Inflammatory macrophage treated with lipopolysaccharide for 4 hours (primary cell): ENCODE measurements around the gene FNDC7.
A peak's percentile ranks its signal among the peaks of the same experiment; 100 is the strongest.
"Not testable (repeated sequence)": the region's sequence is repeated elsewhere in the genome, so short reads cannot be mapped to it uniquely, and the experiment has no call there.

Experiments used
- DNase-seq: peaks from one replicate; pipeline ENCODE4 v3.0.0-alpha.2; 2020

Gene FNDC7, protein sequence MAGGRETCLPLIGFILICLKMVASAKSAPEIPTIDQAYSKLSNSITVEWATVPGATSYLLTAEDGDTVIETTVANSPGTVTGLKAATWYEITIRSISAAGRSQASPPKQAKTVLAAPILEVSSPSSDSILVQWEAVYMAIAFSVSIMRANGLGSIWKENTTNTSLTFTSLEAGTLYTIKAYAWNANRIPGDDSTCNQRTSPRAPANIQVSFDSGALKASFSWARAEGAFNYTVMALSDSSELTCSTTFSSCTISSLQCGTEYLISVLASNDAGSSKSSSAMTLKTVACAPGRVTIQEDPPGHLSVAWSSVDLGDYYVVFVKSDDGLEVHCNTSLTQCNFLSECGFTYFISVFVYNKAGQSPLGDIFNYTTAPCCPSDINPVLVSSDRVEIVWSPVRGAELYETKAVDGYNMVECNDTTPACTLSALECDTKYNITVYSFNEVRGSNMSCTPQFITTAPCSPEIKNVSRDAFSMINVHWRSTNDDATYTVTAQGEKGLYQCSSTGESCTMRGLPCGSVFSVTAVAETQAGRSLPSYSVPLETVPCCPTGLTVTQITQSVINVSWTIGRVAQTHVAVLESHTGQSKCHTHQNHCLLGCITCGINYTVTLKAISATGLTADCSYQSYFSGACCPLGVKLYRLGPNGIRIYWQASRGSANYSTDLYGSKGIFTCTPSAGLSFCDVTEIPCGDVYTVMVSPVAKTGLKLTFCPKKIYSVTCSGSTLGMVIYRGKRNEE

DNA sequence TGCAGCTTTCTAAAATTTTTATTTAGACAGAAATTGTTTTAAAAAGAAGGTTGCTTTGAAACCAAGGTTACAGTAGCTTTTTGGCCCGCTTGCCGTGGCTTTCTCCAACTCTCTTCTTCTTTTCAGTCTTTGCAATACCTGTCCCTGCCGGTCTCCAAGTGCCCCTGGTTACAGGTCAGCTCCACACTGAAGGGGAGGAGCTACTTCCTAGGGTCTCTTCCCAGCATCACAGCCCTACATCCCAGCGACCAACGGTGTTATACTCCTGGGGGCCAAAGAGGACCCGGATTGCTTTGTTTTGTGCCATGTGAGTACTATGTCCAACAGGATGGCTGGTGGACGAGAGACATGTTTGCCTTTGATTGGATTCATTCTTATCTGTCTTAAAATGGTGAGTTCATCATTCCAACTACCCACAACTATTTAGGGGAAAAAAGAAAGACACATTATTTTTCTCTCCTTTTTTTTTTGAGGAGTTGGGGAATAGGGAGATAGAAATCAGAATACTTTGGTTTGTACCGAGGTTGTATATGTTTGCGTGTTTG is at the start of gene FNDC7:
Gene FNDC7, plus strand, starts transcription at position 303 of the 545 bp plus-strand sequence. Its CDS starts 26 bp downstream, at position 329.
- no peak for DNase-seq

DNA sequence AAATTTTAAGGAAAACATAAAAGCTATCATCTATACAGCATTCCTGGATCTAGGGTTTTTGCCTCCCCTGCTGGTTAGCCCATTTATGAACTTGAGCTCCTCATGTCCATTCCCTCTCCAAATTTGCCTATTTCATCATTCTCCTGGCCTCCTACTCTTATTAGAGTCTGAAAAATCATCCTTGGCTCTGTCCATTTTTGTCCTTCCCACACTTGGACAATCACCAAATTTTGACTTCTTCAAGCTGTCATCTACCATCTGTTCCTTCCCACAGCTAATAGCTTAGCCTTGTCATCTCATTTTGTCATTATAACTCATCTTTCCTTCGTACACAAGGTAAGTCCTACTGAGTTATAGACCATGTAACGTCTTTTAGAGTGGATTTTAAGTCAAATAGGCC is 49.6 kb upstream of the FNDC7 start:
- no peak for DNase-seq

DNA sequence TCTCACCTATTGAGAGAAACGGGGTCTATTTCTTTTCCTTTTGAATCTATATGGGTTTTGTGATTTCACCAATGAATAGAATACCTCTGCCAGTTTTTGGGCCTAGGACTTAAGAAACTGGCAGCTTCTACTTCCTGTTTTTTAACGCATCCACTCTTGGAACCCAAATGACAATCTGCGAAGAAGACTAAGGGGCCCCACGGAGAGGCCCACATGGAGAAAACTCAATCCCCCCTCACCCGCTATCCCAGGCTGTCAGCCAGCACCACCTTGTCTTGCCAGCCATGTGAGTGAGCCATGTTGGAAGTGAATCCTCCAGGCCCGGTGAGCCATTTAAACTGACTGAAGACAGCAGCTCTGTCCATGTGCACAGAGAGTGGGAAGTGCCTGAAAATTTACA is 48.2 kb upstream of the FNDC7 start:
- no peak for DNase-seq

DNA sequence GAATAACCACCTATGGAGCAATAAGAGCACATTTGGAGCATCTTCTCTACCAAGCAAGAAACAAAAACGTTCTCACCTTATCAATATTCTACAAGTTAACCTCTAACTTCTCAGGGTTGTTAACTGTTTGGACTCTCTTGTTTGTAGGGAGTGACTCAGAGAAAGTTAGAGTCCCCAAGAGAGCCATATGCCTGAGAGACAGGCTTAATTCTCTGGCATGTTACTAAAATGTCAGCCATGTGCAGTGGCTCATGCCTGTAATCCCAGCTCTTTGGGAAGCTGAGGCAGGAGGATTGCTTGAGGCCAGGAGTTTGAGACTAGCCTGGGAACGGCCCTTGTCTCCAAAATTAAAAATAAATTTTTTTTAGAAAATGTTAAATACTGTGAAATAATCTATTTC is 47.6 kb upstream of the FNDC7 start:
- no peak for DNase-seq

DNA sequence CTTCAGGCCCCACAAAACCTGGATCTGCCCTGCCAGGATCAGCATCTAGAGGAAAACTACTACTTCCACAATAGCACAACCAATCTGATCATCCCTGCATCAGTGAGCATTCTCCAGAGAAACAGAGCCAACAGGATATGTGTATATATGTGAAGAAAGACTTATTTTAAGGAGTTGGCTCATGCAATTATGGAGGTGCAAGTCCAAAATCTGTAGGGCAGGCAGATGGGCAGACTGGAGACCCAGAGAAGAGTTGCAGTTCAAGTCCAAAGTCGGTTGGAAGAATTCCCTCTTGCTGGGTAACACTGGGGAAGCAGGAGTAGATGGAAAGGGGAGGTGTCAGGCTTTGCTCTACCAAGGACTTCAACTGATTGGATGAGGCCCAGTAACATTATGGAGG is 46.9 kb upstream of the FNDC7 start:
- DNase-seq = no peak

DNA sequence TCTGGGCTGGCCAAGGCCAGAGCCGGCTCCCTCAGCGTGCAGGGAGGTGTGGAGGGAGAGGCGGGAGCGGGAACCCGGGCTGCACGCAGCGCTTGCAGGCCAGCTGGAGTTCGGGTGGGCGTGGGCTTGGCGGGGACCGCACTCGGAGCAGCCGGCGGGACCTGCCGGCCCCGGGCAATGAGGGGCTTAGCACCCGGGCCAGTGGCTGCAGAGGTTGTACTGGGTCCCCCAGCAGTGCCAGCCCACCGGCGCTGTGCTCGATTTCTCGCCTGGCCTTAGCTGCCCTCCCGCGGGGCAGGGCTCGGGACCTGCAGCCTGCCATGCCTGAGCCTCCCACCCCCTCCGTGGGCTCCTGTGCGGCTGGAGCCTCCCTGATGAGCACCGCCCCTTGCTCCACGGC is 45.3 kb upstream of the FNDC7 start:
- DNase-seq = not testable (repeated sequence)

DNA sequence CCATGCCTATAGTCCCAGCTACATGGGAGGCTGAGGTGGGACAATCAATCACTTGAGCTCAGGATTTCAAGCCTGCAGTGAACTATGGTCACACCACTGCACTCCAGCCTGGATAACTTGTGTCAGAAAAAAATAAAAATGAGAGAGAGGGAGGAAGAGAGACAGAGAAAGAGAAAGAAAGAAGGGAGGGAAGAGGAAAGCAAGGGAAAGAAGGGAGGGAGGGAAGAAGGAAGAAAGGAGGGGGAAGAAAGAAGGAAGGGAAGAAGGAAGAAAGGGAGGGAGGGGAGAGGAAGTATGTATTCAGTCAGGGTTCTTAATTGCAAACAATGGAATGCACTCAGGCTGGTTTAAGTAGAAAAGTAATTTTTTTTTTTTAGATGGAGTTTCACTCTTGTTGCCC is 43.9 kb upstream of the FNDC7 start:
- DNase-seq = no peak

DNA sequence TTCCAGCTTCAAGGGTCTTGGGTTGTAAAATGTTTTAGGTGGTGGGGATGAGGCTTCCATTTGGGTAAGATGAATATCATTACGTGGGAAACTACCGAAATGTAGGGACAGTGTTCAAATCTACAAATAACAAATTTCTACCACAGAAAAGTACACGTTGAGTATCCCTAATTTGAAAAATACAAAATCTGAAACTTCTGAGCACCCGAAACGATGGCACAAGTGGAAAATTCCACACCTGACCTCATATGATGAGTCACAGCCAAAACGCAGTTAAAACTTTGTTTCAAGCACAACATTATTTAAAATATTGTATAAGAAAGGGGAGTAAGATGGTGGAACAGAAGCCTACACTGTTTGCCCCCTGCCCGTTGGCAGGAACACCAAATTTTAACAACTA is 43.0 kb upstream of the FNDC7 start:
- no peak for DNase-seq

DNA sequence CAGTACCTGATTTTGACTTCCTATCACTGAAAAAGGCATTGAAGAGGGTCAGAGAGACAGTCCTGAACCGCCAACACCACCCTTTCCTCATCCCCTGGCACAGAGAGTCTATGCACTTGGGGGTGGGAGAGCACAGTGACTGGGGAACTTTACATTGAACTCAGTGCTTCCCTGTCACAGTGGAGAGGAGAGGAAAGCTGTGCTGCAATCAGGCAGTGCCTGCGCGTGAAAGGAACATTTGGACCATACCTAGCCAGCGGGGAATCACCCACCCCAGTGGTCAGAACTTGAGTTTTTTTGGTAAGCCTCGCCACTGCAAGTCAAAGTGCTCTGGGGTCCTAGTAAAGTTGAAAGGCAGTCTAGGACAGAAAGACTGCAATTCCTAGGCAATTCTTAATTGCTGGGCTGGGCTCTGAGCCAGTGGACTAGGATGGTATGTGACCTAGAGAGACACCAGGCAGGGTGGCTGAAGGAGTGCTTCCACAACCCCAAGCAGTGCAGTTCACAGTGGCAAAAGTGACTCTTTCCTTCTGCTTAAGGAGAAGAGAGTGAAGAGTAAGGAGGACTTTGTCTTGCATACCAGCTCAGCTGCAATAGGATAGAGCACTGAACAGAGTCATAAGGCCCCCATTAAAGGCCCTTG is 42.5 kb upstream of the FNDC7 start:
- no peak for DNase-seq

DNA sequence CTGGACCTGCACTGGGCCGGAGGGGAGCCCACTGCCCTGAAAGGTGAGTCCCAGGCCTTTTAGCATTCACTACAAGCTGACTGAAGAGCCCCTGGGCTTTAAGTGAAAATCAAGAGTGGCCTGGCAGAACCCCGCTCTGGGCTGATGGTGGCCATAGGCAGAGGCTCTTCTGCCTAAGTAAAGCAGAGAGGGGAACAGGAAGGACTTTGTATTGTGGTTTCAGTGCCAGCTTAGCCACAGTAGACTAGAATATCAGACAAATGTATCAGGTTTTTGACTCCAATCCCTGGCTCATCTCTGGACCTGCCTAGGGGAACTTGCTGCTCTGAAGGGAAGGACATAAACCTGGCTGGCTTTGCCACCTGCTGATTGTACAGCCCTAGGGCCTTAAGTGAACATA is 41.6 kb upstream of the FNDC7 start:
- no peak for DNase-seq

DNA sequence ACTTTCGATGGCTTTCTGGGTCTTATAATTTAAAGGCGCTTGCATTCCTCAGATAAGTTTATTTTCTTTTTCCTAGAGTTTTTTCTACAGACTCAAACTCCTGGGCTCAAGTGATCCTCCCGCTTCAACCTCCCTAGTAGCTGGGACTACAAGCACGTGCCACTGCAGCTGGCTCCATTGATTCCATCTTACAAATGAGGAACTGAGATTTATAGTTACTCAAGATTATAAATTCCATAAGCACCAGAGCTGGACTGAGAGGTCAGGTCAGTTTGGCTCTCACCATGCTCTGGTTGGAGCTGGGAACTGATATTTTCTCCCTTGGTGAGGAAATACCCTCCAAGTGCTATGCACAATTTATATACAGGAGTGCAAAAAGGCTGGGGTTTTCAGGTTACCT is 34.0 kb upstream of the FNDC7 start:
- peak; percentile 81 for DNase-seq

DNA sequence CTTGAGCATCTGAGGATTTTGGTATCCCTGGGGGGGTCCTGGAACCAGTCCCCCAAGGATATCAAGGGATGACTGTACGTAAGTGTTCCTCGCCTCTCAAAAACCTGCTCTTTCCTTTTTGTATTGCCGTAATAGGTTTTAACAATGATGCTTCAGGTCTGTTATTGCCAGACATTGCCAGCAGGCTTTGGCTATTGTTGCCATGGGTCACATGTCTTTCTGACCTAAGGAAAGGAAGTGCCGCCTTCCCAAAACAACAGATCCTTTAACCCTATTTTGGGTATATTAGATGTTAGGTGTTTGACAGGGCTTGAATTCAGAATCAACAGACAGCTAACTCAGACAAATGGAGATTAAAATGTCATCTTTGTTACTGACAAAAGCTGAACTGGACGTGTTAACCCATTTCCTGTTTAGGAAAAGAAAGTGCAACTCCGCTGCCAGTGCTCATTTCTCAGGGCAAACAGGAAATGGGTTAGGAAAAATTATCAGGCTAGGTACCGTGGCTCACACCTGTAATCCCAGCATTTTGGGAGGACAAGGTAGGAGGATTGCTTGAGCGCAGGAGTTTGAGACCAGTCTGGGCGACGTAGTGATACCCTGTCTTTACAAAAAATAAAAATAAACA is 33.0 kb upstream of the FNDC7 start:
- DNase-seq = no peak

DNA sequence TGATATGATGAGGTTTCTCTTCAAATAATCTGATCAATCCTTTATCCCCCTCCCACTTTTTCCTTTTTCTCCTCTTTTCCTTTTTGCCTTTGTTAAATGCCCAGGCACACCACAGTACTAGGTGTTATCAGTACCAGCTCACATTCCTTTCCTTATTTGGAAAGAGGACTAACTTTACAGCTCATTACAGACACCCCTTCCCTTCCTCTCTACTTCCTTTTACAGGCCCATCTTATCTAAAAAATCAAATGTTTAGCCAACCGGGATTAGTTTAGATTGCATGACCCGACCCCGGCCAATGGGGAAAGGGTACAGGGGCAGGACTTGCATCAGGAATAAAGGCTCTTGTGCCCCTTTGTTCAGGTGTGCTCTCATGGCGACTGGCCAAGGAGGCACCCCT is 31.0 kb upstream of the FNDC7 start:
- DNase-seq = not testable (repeated sequence)

DNA sequence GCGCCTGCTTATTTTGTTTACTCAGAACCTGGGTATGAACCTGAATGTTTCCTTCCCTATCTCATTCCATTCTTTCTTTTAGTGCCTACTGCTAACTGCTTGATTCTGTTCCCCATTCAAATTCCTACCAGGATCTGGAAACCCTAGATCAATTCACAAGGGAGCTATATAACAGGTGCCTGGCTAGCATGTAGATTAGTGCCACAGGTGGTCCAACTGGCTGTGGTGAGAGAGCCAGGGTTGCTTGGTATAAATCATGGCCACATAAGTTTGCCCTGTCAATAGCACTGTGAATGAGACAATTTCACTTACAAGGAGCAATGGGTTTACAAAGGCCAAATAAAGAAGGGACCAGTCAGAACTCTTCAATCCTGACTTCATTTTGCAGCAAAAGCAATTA is 27.2 kb upstream of the FNDC7 start:
- DNase-seq = no peak

DNA sequence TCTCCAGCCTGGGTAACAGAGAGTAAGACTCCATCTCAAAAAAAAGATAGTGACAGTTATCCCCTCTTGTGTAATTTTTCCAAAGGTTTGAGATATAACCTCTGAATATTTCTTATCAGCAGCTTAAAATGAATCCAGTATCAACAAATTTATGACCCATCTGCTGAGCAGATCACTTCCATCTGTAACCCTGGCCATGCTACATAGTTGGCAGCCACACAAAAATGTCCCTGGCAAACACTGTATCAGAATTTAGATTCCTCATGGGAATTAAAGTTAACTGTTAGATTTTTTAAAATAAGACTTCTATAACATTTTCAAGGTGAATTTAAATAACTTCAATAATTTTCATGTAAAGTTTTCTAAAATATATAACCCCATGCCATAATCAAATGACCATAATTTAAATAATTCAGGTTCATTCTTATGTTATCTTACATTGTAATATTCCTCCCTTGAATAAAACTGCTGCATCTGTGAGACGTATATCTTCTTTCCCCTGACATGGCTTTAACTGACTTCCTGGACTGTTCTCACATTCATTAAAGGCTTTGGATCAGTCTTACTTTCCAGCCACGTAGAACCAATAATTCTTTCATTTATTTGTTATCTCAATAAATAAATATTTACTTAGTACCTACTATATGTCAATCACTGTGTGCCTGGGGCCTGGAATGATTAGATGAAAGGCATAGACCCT is 25.9 kb upstream of the FNDC7 start:
- DNase-seq = no peak

DNA sequence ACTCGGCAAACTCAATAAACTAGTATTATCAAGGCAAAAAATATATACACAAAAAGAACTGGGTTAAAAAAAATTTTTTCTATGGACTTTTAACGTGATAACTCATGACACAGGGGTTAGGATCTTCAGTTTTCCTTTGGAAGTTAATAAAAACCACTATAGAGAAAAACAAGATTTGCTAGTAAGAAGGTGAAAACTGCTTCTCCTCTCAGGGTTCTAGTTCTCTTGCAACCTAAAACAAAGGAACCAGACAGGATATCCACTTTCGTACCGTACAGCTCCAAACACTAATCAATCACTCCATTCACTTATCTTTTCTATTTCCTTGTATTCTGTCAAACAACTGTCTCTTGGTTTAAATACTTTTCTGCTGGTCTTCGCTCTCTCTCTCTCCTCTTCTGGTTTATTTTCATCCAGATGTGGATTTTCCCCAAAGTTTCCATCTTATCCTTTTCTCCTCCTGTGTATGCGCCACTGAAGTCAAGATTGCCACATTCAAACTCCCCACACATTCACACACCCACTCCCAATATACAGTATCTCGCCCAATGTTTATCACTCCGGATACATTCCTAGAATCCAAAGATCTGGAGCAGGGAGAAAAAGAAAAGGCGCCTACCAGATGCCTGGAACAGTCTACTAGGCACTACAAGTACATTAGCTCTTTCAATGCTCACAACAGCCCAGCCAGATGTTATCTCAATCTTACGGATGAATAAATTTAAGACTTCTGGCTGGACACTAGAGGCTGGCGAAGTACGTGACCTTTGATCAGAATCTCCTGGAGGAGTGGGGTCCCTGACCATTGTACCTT is 21.4 kb upstream of the FNDC7 start:
- no peak for DNase-seq

DNA sequence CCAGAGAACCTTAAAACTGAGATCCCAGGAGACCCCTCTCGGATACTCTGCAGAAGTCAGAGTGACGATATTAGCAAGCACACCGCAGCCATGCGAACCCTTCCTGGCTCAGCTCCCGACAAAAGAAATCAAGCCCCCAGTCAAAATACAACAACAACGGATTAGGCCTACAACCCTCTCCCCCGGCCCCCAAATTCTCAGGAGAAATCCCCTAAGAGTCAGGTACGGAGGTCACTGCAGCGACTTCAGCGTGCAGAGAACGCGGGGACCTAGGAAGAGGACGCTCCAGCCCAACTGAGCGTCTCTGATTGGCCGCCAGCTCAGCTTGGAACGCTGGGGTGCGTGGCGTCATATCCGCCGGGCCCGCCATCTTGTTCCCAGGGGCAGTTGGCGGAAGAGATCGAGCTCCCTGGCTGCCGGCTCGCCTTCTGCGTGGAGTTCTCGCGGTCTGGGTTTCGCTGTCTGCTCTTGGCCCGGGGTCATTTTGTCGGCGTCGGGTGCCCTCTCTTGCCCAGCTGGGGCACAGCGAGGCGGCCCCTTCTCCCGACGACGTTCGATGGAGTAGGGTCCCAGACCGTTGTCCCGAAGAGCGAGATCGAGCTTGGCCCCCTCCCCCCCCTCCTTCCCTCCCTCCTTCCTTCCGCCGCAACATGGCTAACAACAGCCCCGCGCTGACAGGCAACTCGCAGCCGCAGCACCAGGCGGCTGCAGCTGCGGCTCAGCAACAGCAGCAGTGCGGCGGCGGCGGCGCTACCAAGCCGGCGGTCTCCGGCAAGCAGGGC is 20.6 kb upstream of the FNDC7 start, which contains the start of gene PRPF38B:
Gene PRPF38B, plus strand, starts transcription at position 369 of the 782 bp plus-strand sequence. Its CDS starts 282 bp downstream, at position 651.
- DNase-seq = peak; percentile 93

DNA sequence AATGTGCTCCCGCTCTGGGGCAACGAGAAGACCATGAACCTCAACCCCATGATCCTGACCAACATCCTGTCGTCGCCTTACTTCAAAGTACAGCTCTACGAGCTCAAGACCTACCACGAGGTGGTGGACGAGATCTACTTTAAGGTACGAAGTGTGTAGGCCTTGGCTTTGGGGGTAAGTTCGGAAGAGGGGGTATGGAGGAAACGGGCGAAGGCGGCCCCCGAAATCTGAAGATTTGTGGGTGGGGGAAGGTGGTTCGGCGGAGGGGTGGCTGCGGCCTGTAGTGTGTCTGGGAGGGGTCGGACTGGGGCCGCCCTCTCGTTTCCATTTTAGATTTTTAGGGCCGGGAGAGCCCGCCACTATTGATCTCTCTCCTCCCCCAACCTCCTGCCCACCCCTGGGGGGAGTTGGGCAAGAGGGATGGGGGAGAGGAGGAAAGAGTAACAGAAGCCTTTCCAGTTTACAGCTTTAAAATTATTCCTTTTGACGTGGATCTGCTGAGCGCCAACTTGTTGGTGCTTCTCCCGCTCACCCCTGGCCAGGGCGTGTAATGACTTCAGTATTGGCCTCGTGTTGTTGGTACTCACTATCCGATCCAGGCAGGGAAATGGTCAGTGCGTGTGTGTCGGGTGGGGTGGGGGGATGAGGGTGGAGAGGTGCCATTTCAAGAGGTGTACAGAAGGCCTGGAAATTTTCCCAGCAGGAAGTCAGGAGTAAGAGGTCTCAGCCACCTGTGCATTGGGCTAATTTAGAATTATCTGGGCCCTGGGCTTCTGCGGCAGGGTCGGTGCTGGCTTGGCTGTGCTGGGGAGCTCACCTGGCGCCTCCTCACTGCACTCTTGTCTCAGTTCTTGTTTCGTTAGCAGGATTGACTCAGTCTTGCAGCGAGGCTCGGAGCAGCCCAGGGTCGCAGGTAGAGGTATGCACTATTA is 19.7 kb upstream of the FNDC7 start:
- peak; percentile 66 for DNase-seq

DNA sequence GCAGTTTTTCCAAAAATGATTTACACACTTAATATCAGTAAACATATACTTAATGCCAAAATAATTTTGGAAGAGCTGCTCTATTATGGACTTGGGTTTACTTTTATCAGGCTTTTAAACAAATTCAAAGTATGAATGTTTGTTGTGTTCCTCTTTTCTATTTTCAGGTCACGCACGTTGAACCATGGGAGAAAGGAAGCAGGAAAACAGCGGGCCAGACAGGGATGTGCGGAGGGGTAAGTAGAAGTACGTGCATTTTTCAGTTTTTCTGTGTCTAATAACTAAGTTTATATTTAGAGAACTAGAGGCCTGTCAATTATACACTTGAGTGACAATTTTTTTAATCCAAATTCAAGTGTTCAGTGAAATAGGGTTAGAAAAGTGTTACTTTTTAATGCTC is 17.2 kb upstream of the FNDC7 start:
- DNase-seq = peak; percentile 25
